ENCODE results near the gene ABCC4. TPM values are rescaled to one million over a fixed set of nuclear protein-coding genes. Genes with fewer than 3 reads are reported as not detected.
A peak's percentile ranks its signal among the peaks of the same experiment; 100 is the strongest.

The ABCC4 gene
- total RNA-seq, 1 donor from 2014 or later: 4.0 TPM

DNA sequence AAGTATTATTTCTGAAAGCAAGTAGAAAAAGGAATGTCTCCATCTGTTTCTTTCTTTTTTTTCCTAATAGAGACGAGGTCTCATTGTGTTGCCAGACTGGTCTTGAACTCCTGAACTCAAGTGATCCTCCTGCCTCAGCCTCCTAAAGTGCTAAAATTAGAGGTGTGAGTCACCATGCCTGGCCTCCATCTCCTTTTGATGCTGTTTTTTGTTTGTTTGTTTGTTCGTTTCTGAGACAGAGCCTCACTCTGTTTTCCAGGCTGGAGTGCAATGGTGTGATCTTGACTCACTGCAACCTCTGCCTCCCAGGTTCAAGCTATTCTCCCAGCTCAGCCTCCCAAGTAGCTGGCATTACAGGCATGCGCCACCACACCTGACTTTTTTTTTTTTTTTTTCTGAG is 14.5 kb upstream of the ABCC4 start:
- Mint-ChIP-seq H3K9me3 (ENCODE audit: unreplicated experiment) (no peaks in the 10 kb centered on the region), H3K27ac (ENCODE audit: unreplicated experiment) (no peak overlapping the region), H3K36me3 (ENCODE audit: unreplicated experiment) (no peaks in the 10 kb centered on the region), H3K4me1 (ENCODE audit: unreplicated experiment) (peaks cover 4% of the 10 kb centered on the region), H3K4me3 (ENCODE audit: unreplicated experiment) (no peak overlapping the region), H3K27me3 (ENCODE audit: unreplicated experiment) (peaks cover 17% of the 10 kb centered on the region)
- no peak for DNase-seq (ENCODE audit: extremely low spot score, unreplicated experiment)
- TF ChIP-seq, protein P1, sequence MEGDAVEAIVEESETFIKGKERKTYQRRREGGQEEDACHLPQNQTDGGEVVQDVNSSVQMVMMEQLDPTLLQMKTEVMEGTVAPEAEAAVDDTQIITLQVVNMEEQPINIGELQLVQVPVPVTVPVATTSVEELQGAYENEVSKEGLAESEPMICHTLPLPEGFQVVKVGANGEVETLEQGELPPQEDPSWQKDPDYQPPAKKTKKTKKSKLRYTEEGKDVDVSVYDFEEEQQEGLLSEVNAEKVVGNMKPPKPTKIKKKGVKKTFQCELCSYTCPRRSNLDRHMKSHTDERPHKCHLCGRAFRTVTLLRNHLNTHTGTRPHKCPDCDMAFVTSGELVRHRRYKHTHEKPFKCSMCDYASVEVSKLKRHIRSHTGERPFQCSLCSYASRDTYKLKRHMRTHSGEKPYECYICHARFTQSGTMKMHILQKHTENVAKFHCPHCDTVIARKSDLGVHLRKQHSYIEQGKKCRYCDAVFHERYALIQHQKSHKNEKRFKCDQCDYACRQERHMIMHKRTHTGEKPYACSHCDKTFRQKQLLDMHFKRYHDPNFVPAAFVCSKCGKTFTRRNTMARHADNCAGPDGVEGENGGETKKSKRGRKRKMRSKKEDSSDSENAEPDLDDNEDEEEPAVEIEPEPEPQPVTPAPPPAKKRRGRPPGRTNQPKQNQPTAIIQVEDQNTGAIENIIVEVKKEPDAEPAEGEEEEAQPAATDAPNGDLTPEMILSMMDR (IDR thresholded peaks at IDR 0.05): no peak

- H3K27me3 Mint-ChIP-seq (ENCODE audit: unreplicated experiment): peaks cover 11% of the 10 kb centered on the region
- H3K27ac Mint-ChIP-seq (ENCODE audit: unreplicated experiment): no peak overlapping the region
- H3K36me3 Mint-ChIP-seq (ENCODE audit: unreplicated experiment): peaks cover 2% of the 10 kb centered on the region
Measured at GRCh38 chr13:95307507-95307906, 6.3 kb upstream of the ABCC4 start.

GRCh38 chr13:95304453-95304852 is 3.2 kb upstream of the ABCC4 start:
- TF ChIP-seq, protein P1 (IDR thresholded peaks at IDR 0.05): no peak
- H3K27me3 Mint-ChIP-seq (ENCODE audit: unreplicated experiment): no peaks in the 10 kb centered on the region
- no peak overlapping the region for H3K4me3 Mint-ChIP-seq (ENCODE audit: unreplicated experiment)
- H3K27ac Mint-ChIP-seq (ENCODE audit: unreplicated experiment): no peak overlapping the region
- H3K4me1 Mint-ChIP-seq (ENCODE audit: unreplicated experiment): peaks cover 14% of the 10 kb centered on the region
- H3K9me3 Mint-ChIP-seq (ENCODE audit: unreplicated experiment): peaks cover under 1% of the 10 kb centered on the region
- DNase-seq (ENCODE audit: extremely low spot score, unreplicated experiment): no peak
- no peaks in the 10 kb centered on the region for H3K36me3 Mint-ChIP-seq (ENCODE audit: unreplicated experiment)

More at GRCh38 chr13:95307507-95307906, 6.3 kb upstream of the ABCC4 start:
- no peak overlapping the region for H3K4me3 Mint-ChIP-seq (ENCODE audit: unreplicated experiment)
- TF ChIP-seq, protein P1 (IDR thresholded peaks at IDR 0.05): no peak
- DNase-seq (ENCODE audit: extremely low spot score, unreplicated experiment): no peak
- peaks cover 4% of the 10 kb centered on the region for H3K9me3 Mint-ChIP-seq (ENCODE audit: unreplicated experiment)
- no peaks in the 10 kb centered on the region for H3K4me1 Mint-ChIP-seq (ENCODE audit: unreplicated experiment)

DNA sequence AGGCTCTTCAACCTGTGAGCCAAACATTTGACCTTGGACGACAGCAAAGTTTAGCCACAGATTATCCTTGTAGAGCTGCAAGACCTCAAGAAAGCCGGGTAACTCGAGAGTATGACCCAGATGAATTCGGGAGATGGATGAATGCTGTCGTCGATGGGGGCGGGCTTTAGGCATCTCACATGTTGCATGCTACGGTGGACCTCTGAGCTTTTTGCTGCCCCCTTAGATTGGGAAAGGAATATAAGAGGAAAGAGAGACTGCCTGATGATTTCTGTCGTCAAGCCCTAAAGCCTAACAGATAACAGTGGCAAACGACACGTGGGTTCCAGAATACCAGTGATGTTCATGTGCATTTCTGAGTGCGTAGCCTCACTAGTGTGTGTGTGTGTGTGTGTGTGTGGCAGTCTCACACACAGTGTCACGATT is 730 bp upstream of the ABCC4 start:
- peaks cover 25% of the 10 kb centered on the region for H3K4me1 Mint-ChIP-seq (ENCODE audit: unreplicated experiment)
- TF ChIP-seq, protein P1 (IDR thresholded peaks at IDR 0.05): no peak
- no peak overlapping the region for H3K27ac Mint-ChIP-seq (ENCODE audit: unreplicated experiment)
- no peaks in the 10 kb centered on the region for H3K36me3 Mint-ChIP-seq (ENCODE audit: unreplicated experiment)
- peak overlapping the region; percentile 74 for H3K4me3 Mint-ChIP-seq (ENCODE audit: unreplicated experiment)
- DNase-seq (ENCODE audit: extremely low spot score, unreplicated experiment): no peak
- H3K9me3 Mint-ChIP-seq (ENCODE audit: unreplicated experiment): no peaks in the 10 kb centered on the region
- H3K27me3 Mint-ChIP-seq (ENCODE audit: unreplicated experiment): no peaks in the 10 kb centered on the region

GRCh38 chr13:95300625-95301182 is 547 bp downstream of the ABCC4 start:
- Mint-ChIP-seq H3K4me1 (ENCODE audit: unreplicated experiment) (peaks cover 25% of the 10 kb centered on the region), H3K36me3 (ENCODE audit: unreplicated experiment) (no peaks in the 10 kb centered on the region), H3K27ac (ENCODE audit: unreplicated experiment) (peak overlapping the region; percentile 51), H3K27me3 (ENCODE audit: unreplicated experiment) (no peaks in the 10 kb centered on the region), H3K4me3 (ENCODE audit: unreplicated experiment) (peak overlapping the region; percentile 85), H3K9me3 (ENCODE audit: unreplicated experiment) (no peaks in the 10 kb centered on the region)
- TF ChIP-seq, protein P1 (IDR thresholded peaks at IDR 0.05): peak; percentile 28
- DNase-seq (ENCODE audit: extremely low spot score, unreplicated experiment): no peak

Data from osteocyte (in vitro differentiated cells).